Activated naive CD4-positive, alpha-beta T cell treated with anti-CD3 and anti-CD28 coated beads, Interleukin-2, amount 50 U/mL, for 72 hours (primary cell): ENCODE data around the gene ZFP57. TPM values are rescaled to one million over a fixed set of nuclear protein-coding genes. Genes with fewer than 3 reads are reported as not detected.
"Not testable (repeated sequence)": the region's sequence is repeated elsewhere in the genome, so short reads cannot be mapped to it uniquely, and the experiment has no call there.

Experiments
- ATAC-seq, 2 donors: fragments of 150-1000 bp; cut with Tn5 transposase; 2 replicates each; pipeline ENCODE4 v1.10.0; 2021; ENCODE audit warnings: mild to moderate bottlenecking in 2 of 2, moderate library complexity in 2 of 2
- DNase-seq, 2 donors: peaks; one replicate each; pipeline ENCODE4 v3.0.0; 2021 to 2022; ENCODE audit warnings: low spot score in 2 of 2
- H3K27ac Mint-ChIP-seq, 2 donors: one replicate each; pipeline ENCODE4 v1.8.0; 2022; ENCODE audit warnings: mild to moderate bottlenecking in 2 of 2, mixed read lengths in 2 of 2
- H3K36me3 Mint-ChIP-seq, 2 donors: one replicate each; pipeline ENCODE4 v1.8.0; 2022; ENCODE audit warnings: mixed read lengths in 2 of 2
- H3K9me3 Mint-ChIP-seq, 2 donors: one replicate each; pipeline ENCODE4 v1.8.0; 2022; ENCODE audit warnings: mixed read lengths in 2 of 2
- total RNA-seq, 2 donors: library from RNA; stranded (reverse); gene quantifications; one replicate each; pipeline ENCODE4 v1.2.3, GENCODE V29; 2022

Gene ZFP57
- total RNA-seq, 2 donors from 2014 or later, result 5.9 TPM; not detected in 1

DNA sequence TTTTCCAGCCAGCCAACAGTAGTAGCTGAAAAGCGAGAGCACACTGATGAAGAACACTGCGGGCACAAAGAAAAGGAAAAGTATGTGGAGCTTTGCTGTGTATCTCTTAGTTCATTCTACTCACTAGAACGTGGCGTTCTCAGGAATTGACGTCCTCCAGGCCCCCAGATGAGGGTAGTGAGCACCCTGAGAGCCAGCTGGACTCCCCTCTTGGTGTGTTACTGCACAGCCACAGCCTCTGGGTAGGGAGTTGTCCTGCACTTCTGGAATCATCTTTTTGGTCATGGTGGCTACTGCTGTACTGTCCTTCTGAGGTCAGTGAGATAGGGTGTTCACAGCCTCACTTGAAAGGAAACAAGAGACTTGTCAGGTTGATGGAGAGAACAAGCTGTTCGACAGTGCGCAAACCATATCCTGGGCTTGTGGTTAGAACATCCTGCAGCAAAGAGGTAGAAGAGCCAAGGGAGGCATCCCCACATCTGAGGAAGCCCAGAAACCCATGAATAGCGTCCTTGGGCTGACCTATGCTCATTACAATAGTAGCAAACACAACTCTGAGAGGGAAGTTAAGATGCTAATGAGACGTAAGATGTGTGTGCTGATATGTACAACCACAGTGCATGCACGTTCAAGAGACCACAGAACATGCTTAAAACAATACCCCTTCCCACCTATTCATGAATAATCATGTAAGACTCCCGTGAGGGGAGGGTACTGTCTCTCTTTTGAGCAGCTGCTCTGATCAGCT is 27.7 kb upstream of the ZFP57 start:
- ATAC-seq (peak; percentile 88 to 90), DNase-seq (peak in 1 of 2 donors; percentile 48)
- H3K27ac Mint-ChIP-seq, result peak overlapping the region; percentile 37 to 38
- no peaks in the 10 kb centered on the region for H3K9me3 Mint-ChIP-seq
- H3K36me3 Mint-ChIP-seq, result no peaks in the 10 kb centered on the region

DNA sequence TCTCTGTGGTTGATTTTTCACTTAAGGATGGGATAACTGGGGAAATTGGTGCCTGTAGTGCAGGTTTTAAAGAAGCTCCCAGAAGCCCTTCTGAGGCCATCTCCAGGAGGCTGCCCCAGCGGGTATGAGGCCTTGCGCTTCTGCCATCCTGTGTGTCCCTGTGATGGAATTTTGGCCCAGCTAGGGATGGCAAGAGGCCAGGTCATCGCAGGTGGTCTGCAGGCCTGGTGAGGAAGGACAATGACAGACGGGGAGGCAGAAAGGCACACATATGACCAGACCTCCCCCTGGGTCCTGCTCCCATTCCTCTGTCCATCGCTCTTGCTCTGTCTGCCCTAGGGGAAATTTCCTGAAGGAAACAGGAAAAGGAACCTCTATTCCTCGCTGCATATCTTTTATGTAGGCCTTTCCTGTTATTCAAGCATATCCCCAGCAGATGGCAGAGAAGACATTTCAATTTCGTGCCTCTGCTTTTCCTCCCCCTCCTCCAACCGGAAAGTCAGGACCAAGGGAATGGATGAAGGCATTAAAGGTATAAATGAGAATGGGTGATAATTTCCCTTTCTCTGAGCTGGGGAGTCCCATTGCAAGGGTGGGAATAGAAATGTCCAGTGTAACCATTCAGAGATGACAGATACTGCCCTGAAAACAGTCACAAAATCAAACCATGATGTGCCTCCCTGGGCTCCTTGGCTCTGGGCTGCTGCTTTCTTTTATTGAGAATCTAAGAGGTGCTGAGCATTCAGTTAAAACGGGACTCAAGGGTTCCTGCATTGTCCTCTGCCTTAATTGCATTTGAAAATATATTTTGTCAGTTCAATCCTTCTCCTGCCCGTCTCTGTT is 24.7 kb upstream of the ZFP57 start:
- peak overlapping the region in 1 of 2 donors; percentile 51 for H3K27ac Mint-ChIP-seq
- ATAC-seq (no peak), DNase-seq (no peak)
- H3K36me3 Mint-ChIP-seq, result no peaks in the 10 kb centered on the region
- H3K9me3 Mint-ChIP-seq, result no peaks in the 10 kb centered on the region

DNA sequence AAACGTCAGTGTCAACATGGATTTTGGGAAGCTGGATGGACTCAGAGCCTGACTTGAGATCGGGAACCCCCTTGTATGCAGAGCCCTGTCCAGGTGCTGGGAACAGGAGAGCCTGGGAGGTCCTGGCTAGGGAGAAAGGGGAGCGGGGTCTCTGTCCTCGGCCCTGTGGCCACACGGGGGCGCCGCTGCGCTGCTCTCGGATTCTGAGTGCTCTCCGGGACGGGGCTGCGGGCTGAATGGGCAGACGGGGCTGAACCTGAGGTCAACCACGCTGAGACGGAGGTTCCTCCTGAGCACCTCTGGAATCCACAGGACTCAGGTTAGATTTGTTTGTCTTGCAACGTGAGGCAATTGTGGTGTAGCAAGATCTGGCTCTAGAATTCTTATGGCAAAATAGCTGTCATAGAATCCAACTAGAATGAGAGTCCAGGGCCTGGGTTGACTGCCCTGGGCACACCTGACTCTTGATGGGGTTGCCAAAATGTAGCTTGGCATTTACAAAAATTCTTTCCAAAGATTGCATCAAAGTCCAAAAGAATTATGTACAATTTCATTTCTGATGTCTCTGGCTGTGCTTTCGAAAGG is 21.7 kb upstream of the ZFP57 start:
- DNase-seq (peak; percentile 70 to 94), ATAC-seq (peak; percentile 97 to 98)
- Mint-ChIP-seq H3K36me3 (no peaks in the 10 kb centered on the region), H3K27ac (no peak overlapping the region), H3K9me3 (no peaks in the 10 kb centered on the region)

DNA sequence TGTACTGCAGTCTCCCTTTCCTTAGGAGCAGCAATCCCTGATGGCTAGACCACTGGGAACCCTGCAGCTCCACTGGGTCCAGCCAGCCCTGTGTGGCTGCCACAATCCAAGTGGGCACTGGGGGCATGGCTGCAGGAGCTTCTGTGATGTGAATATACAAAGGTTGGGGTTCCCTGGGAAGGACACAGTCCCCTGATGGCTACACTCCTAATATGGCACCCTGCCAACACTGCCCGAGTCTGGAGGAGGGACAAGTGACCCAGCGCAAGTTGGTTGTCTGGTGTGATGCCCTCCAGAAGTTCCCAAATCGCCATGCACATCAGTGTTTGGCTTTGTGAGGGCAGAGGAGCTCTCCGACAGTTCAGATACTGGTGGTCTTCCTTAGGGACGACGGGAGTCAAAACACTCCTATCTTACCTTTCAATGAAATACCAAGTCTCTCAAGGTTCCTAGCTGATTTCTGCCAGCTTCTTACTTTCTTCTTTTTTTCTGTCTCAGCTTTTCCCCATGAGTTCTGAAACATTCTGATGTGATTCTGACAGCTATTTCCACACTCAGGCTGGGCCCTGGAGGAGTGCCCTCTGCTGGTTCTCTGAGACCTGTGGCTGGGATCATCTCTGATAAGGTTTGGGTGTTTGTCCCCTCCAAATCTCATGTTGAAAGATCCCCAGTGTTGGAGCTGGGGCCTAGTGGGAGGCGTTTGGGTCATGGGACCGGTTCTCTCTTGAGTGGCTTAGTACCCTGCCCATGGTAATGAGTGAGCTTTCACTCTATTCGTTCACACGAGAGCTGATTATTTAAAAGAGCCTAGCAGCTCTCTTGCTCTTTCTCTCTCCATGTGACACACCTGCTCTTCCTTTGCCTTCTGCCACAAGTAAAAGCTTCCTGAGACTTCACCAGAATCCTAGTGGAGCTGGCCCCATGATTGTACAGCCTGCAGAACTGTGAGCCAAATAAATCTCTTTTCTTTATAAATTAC is 15.5 kb upstream of the ZFP57 start:
- peak in 1 of 2 donors; percentile 48 for ATAC-seq
- H3K36me3 Mint-ChIP-seq, result peaks cover 0 to 7% of the 10 kb centered on the region in 2 donors
- no peak for DNase-seq
- peaks cover 0 to 4% of the 10 kb centered on the region in 2 donors for H3K9me3 Mint-ChIP-seq
- no peak overlapping the region for H3K27ac Mint-ChIP-seq

DNA sequence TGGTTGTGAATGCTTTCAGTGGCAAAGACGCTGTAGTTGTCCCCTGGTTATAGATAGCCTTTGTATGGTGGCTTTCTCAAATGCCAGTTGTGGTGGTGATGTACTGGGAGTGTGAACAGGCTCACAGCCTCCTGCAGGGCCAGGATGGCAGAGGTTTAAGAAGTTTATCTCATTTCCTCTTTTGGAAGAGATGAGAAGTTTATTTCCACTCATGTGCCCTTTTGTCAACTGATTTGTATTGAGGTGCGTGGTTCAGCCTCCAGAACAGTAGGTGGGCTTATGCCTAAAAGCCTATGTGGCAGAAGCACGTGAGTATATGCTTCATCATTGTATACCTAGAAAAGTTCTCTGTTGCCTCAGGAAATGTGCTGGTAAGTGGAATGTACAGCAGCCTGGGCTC is 13.7 kb upstream of the ZFP57 start:
- Mint-ChIP-seq H3K9me3 (peaks cover 0 to 4% of the 10 kb centered on the region in 2 donors), H3K36me3 (peaks cover 0 to 7% of the 10 kb centered on the region in 2 donors), H3K27ac (no peak overlapping the region)
- DNase-seq (no peak), ATAC-seq (no peak)

DNA sequence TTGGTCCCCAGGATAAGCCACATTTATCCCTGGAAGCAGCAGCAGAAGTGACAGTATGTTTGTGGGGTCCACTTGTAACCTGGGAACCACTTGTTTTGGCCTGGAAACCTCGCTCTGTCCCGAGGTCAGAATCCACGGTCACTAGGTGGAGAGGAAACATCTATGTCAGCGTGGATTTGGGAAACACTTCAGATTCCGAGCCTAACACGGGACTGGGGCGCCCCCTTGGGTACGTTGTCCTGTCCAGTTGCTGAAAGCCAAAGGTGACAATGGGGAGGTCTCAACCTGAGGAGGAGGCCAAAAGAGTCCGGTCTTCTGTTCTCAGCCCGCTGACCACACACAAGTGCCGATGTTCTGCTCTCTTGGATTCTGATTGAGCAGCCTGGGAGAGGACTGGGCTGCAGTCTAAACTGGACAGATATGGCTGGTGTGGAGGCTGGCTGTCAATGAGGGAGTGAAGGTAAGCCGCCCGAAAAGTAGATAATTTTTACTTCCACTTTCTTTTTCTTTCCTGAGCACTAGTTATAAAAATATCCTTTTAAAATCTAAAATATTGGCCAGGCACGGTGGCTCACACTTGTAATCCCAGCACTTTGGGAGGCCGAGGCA is 4.9 kb upstream of the ZFP57 start:
- no peak for ATAC-seq
- no peak overlapping the region for H3K27ac Mint-ChIP-seq
- H3K36me3 Mint-ChIP-seq, result no peaks in the 10 kb centered on the region
- DNase-seq, result no peak
- no peaks in the 10 kb centered on the region for H3K9me3 Mint-ChIP-seq

DNA sequence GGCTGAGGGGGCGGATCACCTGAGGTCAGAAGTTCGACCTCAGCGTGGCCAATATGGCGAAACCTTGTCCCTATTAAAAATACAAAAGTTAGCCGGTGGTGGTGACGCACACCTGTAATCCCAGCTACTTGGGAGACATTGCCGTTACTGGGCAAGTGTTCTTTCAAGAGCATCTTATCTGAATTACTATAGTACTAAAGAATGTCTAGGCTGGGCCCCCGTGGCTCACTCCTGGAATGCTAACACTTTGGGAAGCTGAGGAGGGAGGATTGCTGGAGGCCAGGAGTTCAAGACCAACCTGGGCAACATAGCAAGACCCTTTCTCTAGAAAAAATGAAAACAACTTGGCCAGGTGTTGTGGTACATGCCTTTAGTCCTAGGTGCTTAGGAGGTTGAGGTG is 859 bp upstream of the ZFP57 start:
- DNase-seq, result no peak
- no peaks in the 10 kb centered on the region for H3K9me3 Mint-ChIP-seq
- H3K27ac Mint-ChIP-seq, result no peak overlapping the region
- H3K36me3 Mint-ChIP-seq, result no peaks in the 10 kb centered on the region
- no peak for ATAC-seq

DNA sequence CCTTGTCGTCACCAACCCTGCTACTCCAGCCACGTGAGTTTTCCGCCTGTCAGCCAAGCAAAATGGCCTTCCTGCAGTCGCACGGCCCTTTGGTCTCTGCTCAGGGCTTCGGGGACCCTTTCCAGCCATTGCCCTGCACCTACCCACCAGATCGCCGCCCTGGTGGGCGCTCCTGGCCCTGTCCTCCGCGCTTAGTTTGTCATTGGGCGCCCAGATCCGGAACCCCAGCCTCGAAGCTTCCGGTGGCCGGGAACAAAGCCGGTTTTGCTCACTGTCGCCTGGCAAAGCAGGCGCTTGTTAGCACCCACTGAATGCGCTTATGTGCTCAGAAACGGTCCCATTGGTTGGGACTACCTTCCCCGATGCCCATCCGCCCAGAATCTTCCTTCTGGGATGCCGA is 536 bp downstream of the ZFP57 start:
- no peaks in the 10 kb centered on the region for H3K36me3 Mint-ChIP-seq
- no peaks in the 10 kb centered on the region for H3K9me3 Mint-ChIP-seq
- peak overlapping the region in 1 of 2 donors; percentile 74 for H3K27ac Mint-ChIP-seq
- DNase-seq (no peak), ATAC-seq (peak in 1 of 2 donors; percentile 50)

DNA sequence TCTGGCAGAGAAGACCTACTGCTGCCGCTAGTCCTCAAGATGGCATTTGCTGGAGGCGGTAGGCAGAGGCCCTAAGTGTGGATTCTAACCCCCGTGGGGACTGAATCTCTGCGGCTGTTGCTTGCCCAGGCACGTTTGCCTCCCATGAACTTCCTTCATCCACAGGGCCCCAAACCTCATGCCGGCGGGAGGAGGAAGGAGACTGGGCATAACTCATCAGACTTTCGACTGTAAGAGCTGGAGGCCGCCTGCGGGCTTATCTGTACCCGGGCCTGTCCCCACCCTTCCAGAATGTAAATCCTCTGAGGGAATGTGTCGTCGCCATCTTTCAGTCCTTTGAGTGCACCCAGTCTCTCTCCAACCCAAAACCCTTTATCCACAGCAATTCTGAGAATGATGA is 990 bp downstream of the ZFP57 start:
- H3K36me3 Mint-ChIP-seq, result no peaks in the 10 kb centered on the region
- ATAC-seq, result peak in 1 of 2 donors; percentile 62
- H3K9me3 Mint-ChIP-seq, result no peaks in the 10 kb centered on the region
- H3K27ac Mint-ChIP-seq, result peak overlapping the region in 1 of 2 donors; percentile 74
- no peak for DNase-seq

DNA sequence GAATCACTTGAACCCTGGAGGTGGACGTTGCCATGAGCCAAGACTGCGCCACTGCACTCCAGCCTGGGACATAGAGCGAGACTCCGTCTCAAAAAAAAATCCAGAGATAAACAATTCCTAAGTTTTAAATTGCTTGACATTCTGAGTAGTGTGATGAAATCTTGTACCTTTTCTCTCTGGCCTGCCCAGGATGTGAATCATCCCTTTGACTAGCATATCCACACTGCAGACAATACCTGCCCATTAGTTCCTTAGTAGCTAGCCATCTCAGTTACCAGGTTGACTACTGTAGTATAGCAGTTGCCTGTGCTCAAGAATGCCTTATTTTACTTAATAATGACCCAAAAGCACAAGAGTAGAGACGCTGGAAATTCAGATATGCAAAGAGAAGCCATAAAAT is 2.8 kb downstream of the ZFP57 start:
- no peaks in the 10 kb centered on the region for H3K36me3 Mint-ChIP-seq
- no peaks in the 10 kb centered on the region for H3K9me3 Mint-ChIP-seq
- H3K27ac Mint-ChIP-seq, result no peak overlapping the region
- ATAC-seq (peak; percentile 38 to 43), DNase-seq (no peak)

DNA sequence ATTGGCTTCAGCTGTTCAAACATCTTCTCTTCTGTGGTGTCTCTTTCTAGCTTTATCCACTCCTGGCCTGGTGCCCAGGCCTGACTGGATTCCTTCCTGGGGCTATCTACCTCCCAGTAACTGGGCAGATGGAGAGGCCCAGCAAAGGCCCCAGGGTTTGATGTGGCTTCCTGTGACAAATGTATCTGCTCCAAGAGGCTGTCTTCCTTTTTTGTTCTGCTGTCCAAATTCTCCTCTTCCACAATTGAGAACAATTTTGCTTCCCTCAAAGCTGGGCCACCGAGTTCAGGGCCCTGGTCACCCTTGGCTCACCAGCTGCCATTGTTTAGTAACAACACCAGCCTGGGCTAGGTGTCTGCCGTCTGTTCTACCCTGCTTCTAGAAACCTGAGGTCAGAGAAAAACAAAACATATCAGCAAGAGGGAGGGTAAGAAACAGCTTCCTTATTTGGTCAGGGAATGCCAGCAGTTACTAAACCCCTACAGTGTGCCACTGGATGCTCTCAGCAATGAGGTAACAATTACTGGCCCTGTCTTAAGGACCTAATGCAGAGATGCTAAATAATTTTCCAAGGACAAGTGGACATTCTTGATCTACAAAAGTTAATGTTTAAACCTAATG is 3.9 kb downstream of the ZFP57 start:
- H3K9me3 Mint-ChIP-seq, result no peaks in the 10 kb centered on the region
- DNase-seq (no peak), ATAC-seq (no peak)
- no peaks in the 10 kb centered on the region for H3K36me3 Mint-ChIP-seq
- peak overlapping the region in 1 of 2 donors; percentile 9 for H3K27ac Mint-ChIP-seq

DNA sequence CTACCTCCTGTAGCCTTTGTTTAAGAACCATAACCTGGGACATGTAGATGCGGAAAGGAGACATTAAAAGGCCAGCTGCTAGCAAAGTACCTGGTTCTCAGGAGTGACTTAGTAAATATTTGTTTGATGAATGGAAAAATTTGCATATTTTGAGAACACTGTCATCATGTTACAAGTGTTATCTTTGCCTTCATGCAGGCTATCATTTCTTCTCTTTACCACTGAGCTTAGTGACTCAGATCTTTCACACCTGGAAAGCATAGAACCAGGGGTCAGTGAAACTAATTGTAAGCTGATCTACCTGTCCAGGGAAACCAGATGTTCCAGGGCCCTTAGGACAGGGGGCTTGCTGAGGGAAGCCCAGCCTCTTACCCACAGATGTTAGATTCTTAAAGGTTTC is 5.4 kb downstream of the ZFP57 start:
- DNase-seq (no peak), ATAC-seq (no peak)
- Mint-ChIP-seq H3K27ac (no peak overlapping the region), H3K36me3 (no peaks in the 10 kb centered on the region), H3K9me3 (no peaks in the 10 kb centered on the region)

DNA sequence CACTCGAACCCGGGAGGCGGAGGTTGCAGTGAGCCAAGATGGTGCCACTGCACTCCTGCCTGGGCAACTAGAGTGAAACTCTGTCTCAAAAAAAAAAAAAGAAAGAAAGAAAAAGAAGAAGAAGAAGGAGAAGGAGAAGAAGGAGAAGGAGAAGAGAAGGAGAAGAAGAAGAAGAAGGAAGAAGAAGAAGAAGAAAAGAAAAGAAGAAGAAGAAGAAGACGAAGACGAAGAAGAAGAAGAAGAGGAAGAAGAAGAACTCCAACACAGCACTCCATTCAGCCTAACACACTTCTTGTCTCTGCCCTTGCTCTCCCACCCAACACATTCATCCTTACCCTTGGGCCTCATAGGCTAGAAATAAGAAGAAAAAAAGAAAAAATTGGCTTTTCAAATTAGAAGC is 6.9 kb downstream of the ZFP57 start:
- Mint-ChIP-seq H3K9me3 (no peaks in the 10 kb centered on the region), H3K36me3 (no peaks in the 10 kb centered on the region), H3K27ac (no peak overlapping the region)
- ATAC-seq (no peak), DNase-seq (no peak)

DNA sequence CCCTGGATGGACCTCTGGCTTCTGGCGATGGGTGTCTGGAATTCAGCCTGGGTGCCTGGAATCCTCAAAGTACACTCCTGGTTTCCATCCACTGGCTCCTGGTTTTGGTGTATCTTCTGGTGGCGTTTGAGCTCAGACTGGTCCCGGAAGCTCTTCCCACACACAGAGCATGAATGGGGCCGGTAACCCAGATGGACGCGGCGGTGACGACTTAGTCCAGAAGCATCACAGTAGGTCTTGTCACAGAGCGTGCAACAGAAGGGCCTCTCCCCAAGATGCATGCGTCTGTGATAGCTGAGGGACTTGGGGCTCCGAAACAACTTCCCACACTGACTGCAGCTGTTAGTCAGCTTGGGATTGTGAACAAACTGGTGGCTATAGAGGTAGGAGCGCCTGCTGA is 7.8 kb downstream of the ZFP57 start:
- H3K27ac Mint-ChIP-seq, result no peak overlapping the region
- ATAC-seq (no peak), DNase-seq (no peak)
- no peaks in the 10 kb centered on the region for H3K9me3 Mint-ChIP-seq
- no peaks in the 10 kb centered on the region for H3K36me3 Mint-ChIP-seq

DNA sequence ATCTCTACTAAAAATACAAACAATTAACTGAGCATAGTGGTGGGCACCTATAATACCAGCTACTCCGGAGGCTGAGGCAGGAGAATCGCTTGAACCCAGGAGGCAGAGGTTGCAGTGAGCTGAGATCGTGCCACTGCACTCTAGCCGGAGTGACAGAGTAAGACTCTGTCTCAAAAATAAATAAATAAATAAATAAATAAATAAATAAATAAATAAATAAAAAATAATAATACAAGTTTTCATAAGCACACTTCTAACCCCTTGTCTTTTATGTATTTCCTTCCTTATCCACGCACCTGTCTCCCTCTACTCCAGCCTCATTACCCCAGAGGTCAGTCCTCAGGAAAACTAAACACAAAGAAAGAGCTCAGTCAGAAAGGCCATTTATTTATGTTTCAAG is 8.8 kb downstream of the ZFP57 start:
- H3K36me3 Mint-ChIP-seq, ATAC-seq, DNase-seq, H3K9me3 Mint-ChIP-seq, H3K27ac Mint-ChIP-seq: not testable (repeated sequence)

DNA sequence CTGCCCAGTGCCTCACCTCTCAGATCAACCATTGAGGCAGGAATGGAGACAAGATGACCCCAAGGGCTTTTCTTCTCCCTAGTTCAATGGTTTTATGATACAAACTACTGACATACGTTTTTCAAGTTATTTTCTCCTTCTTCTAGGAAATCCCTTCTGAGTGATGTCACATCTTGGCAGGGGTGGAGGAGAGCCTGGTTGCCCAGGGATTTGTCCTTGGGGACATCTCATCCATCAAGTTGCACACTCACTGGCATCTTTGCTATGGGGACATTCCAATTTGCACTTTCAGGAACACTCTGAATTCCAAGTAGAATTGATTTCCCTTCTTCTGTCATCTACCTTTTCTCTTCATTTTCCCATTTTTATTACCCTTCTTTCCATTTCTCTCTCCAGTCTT is 9.9 kb downstream of the ZFP57 start:
- Mint-ChIP-seq H3K9me3 (no peaks in the 10 kb centered on the region), H3K36me3 (no peaks in the 10 kb centered on the region), H3K27ac (peak overlapping the region in 1 of 2 donors; percentile 77)
- no peak for ATAC-seq
- DNase-seq, result no peak
